Measurements from ENCODE around the gene RNF157.

Gene RNF157

DNA sequence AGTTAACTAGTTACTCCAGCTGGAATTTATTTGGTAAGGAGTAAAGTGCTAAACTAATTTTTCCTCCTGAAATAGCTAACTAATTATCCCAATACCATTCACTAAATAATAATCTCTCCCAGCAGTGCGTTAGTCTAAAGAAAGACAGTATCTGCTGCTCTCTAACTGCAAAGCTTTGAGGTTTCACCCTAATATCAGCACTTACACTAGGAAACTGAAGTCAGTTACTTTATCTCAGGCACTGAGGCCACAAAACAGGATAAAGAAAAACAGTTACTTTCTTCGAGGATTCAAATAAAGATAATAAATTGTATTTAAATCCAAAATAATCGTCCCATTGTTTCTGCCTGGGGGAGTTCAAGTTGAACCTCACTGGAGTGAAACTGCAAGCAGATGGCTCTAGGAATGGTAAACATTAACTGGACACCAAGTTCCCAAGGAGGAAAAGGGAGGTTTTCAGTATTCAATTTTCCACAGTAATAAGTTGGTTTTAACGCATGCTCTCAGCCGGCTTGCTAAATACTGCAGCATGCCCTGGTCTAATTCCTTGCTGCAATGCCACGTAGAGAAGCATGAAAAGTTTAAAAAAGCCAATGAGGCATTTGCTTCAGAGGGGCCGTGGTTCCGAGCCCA, 79.3 kb downstream of the RNF157 start:
- FAIRE-seq (no peak), DNase-seq (ENCODE audit: insufficient read length, low spot score) (no peak)
- TF ChIP-seq, protein P1, sequence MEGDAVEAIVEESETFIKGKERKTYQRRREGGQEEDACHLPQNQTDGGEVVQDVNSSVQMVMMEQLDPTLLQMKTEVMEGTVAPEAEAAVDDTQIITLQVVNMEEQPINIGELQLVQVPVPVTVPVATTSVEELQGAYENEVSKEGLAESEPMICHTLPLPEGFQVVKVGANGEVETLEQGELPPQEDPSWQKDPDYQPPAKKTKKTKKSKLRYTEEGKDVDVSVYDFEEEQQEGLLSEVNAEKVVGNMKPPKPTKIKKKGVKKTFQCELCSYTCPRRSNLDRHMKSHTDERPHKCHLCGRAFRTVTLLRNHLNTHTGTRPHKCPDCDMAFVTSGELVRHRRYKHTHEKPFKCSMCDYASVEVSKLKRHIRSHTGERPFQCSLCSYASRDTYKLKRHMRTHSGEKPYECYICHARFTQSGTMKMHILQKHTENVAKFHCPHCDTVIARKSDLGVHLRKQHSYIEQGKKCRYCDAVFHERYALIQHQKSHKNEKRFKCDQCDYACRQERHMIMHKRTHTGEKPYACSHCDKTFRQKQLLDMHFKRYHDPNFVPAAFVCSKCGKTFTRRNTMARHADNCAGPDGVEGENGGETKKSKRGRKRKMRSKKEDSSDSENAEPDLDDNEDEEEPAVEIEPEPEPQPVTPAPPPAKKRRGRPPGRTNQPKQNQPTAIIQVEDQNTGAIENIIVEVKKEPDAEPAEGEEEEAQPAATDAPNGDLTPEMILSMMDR (IDR thresholded peaks at IDR 0.05; ENCODE audit: insufficient read depth, missing control alignments): no peak

- TF ChIP-seq, protein P1 (IDR thresholded peaks at IDR 0.05; ENCODE audit: insufficient read depth, missing control alignments): no peak
- DNase-seq (ENCODE audit: insufficient read length, low spot score) (no peak), FAIRE-seq (no peak)
These were observed 81.1 kb downstream of the RNF157 start for GRCh38 chr17:76159157-76159556.

GRCh38 chr17:76157759-76158158, 82.5 kb downstream of the RNF157 start:
- no peak for DNase-seq (ENCODE audit: insufficient read length, low spot score)
- TF ChIP-seq, protein P1 (IDR thresholded peaks at IDR 0.05; ENCODE audit: insufficient read depth, missing control alignments): no peak
- FAIRE-seq: no peak

- FAIRE-seq: no peak
- no peak for DNase-seq (ENCODE audit: insufficient read length, low spot score)
- TF ChIP-seq, protein P1 (IDR thresholded peaks at IDR 0.05; ENCODE audit: insufficient read depth, missing control alignments): no peak
These were observed 83.7 kb downstream of the RNF157 start for GRCh38 chr17:76156662-76156991.

DNA sequence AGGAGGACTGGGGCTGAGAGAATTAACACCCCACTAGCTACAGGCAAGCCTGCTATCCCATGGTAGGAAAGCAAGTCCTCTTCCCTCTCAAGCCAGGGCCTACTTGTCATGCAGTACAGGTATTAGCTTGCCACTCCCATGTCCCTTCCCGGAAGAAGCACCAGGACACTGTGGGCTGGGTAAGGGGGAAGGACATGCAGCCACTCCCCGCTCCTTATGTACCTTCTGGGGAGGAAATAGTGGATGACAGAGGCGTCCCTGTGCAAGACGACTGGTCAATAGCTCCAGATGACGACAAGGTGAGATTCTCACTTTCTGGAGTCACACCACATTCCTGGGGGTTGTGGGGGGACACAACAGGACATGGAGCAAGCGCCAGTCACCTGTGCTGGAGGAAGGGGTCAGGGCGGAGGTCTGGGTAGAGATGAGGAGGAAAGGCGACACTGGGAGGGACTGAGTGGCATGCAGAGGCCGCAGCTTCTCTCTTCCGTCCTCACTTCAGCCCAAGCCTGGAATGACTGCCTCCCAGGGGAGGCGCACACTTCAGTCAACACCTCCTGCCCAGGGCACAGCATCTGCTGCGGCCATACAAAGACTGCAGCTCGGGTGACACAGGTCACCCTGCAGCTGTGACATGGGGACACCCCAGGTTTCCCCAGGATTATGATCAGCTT, 84.2 kb downstream of the RNF157 start:
- DNase-seq (ENCODE audit: insufficient read length, low spot score) (no peak), FAIRE-seq (no peak)
- TF ChIP-seq, protein P1 (IDR thresholded peaks at IDR 0.05; ENCODE audit: insufficient read depth, missing control alignments): no peak

GRCh38 chr17:76154936-76155845, 85.1 kb downstream of the RNF157 start:
- DNase-seq (ENCODE audit: insufficient read length, low spot score) (no peak), FAIRE-seq (no peak)
- TF ChIP-seq, protein P1 (IDR thresholded peaks at IDR 0.05; ENCODE audit: insufficient read depth, missing control alignments): no peak
